HG03060 (cell line): Measurements from ENCODE around the gene MED7.

Experiments
- ATAC-seq: cut with Tn5 transposase; IDR thresholded peaks from one replicate; pipeline ENCODE4 v1.9.1; 2021; ENCODE audit warnings: low read depth, moderate number of reproducible peaks; ENCODE audit not compliant: unreplicated experiment

Gene MED7

GRCh38 chr5:157109744-157110143 lies 32.9 kb downstream of the MED7 start:
- ATAC-seq, result peak; percentile 72

- peak; percentile 81 for ATAC-seq
These were observed 33.7 kb downstream of the MED7 start, which contains the start of gene HAVCR2 for GRCh38 chr5:157108976-157109375. Gene HAVCR2 (minus strand): TSS chr5:157109044. CDS start chr5:157108983, 61 bp downstream.

- no peak for ATAC-seq
These were observed 35.2 kb downstream of the MED7 start for GRCh38 chr5:157107508-157107907.

- ATAC-seq, result no peak
These were observed 35.8 kb downstream of the MED7 start for GRCh38 chr5:157106630-157107461.

- no peak for ATAC-seq
These were observed 42.5 kb downstream of the MED7 start for GRCh38 chr5:157100140-157100679.

GRCh38 chr5:157088342-157088990 lies 54.2 kb downstream of the MED7 start:
- peak; percentile 52 for ATAC-seq
